Ishikawa (cell line): ENCODE data around the gene ANXA1.

Experiments
- CEBPB ChIP-seq: IDR thresholded peaks from 2 replicates; pipeline ENCODE4 v1.6.1; 2012
- CREB1 ChIP-seq: IDR thresholded peaks from 2 replicates; pipeline ENCODE4 v1.6.1; 2012; ENCODE audit warnings: low read depth
- EGR1 ChIP-seq: IDR thresholded peaks from 2 replicates; pipeline ENCODE4 v1.6.1; 2012
- EP300 ChIP-seq: IDR thresholded peaks from 2 replicates; pipeline ENCODE4 v1.6.1; 2012; ENCODE audit warnings: borderline replicate concordance
- FOXM1 ChIP-seq: IDR thresholded peaks from 2 replicates; pipeline ENCODE4 v1.6.1; 2012; ENCODE audit warnings: low read depth, borderline replicate concordance
- NFIC ChIP-seq: IDR thresholded peaks from 2 replicates; pipeline ENCODE4 v1.6.1; 2012
- RAD21 ChIP-seq: IDR thresholded peaks from 2 replicates; pipeline ENCODE4 v1.6.1; 2012; ENCODE audit warnings: low read depth
- TAF1 ChIP-seq: IDR thresholded peaks from 2 replicates; pipeline ENCODE4 v1.6.1; 2012; ENCODE audit warnings: low read depth, mild to moderate bottlenecking
- TCF12 ChIP-seq: IDR thresholded peaks from 2 replicates; pipeline ENCODE4 v1.6.1; 2012; ENCODE audit warnings: low read depth
- TEAD4 ChIP-seq: IDR thresholded peaks from 2 replicates; pipeline ENCODE4 v1.6.1; 2012
- YY1 ChIP-seq: IDR thresholded peaks from 2 replicates; pipeline ENCODE4 v1.6.1; 2012; ENCODE audit warnings: low read depth
- ZBTB7A ChIP-seq: IDR thresholded peaks from 2 replicates; pipeline ENCODE4 v1.6.1; 2012; ENCODE audit warnings: low read depth
- TF ChIP-seq, protein P1 (sequence below): IDR thresholded peaks from 2 replicates; pipeline ENCODE4 v1.6.1; 2012; ENCODE audit warnings: low read depth, mild to moderate bottlenecking
- TF ChIP-seq, protein P2 (sequence below): IDR thresholded peaks from 2 replicates; pipeline ENCODE4 v1.6.1; 2012
- TF ChIP-seq, protein P3 (sequence below): IDR thresholded peaks from 2 replicates; pipeline ENCODE4 v1.6.1; 2012

ANXA1 gene

DNA sequence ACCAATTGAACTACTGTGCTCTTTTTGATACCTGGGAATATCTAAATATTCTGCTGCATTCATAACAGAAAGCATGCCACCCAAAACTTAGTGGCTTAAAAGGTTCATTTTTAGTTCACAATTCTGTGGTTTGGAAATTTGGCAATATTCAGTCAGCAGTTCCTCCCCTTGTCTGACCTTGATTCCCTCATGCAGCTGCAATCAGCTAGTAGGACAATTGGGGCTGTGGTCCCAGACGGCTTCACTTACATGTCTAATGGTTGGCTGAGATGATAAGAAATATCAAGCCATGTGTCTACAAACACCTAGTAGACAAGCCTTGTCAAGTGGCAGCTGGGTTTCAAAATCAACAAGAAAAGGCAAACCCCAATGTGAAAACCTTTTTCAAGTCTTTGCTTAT lies 51.3 kb downstream of the ANXA1 start:
- TF ChIP-seq EP300 (no peak), RAD21 (no peak), FOXM1 (no peak), EGR1 (no peak), TEAD4 (no peak), ZBTB7A (no peak), TCF12 (no peak), TAF1 (no peak), NFIC (no peak), CEBPB (no peak), YY1 (no peak), CREB1 (no peak)
- TF ChIP-seq, protein P1, sequence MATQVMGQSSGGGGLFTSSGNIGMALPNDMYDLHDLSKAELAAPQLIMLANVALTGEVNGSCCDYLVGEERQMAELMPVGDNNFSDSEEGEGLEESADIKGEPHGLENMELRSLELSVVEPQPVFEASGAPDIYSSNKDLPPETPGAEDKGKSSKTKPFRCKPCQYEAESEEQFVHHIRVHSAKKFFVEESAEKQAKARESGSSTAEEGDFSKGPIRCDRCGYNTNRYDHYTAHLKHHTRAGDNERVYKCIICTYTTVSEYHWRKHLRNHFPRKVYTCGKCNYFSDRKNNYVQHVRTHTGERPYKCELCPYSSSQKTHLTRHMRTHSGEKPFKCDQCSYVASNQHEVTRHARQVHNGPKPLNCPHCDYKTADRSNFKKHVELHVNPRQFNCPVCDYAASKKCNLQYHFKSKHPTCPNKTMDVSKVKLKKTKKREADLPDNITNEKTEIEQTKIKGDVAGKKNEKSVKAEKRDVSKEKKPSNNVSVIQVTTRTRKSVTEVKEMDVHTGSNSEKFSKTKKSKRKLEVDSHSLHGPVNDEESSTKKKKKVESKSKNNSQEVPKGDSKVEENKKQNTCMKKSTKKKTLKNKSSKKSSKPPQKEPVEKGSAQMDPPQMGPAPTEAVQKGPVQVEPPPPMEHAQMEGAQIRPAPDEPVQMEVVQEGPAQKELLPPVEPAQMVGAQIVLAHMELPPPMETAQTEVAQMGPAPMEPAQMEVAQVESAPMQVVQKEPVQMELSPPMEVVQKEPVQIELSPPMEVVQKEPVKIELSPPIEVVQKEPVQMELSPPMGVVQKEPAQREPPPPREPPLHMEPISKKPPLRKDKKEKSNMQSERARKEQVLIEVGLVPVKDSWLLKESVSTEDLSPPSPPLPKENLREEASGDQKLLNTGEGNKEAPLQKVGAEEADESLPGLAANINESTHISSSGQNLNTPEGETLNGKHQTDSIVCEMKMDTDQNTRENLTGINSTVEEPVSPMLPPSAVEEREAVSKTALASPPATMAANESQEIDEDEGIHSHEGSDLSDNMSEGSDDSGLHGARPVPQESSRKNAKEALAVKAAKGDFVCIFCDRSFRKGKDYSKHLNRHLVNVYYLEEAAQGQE, result no peak
- TF ChIP-seq, protein P2, sequence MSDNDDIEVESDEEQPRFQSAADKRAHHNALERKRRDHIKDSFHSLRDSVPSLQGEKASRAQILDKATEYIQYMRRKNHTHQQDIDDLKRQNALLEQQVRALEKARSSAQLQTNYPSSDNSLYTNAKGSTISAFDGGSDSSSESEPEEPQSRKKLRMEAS, result no peak
- TF ChIP-seq, protein P3, sequence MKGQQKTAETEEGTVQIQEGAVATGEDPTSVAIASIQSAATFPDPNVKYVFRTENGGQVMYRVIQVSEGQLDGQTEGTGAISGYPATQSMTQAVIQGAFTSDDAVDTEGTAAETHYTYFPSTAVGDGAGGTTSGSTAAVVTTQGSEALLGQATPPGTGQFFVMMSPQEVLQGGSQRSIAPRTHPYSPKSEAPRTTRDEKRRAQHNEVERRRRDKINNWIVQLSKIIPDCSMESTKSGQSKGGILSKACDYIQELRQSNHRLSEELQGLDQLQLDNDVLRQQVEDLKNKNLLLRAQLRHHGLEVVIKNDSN, result no peak

DNA sequence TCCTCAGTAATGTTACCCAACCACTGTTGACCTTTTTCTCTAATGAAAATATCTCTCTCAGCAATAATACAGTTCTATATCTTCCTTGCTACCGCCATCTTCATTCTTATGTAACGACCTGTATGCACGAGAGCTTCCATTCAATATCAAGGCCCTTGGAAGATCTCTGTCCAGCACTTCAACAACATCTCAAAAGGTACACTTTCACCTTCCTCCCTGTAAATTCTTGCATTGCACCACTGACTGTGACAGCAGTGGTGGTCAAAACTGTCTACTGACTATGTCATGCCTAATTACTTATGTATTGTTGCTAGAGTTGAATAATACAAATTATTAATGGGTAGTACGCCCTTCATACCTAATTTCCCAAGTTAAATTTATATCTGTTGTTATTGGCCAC lies 53.3 kb downstream of the ANXA1 start:
- TF ChIP-seq TAF1, result no peak
- TF ChIP-seq, protein P1, result peak; percentile 63; the same call in 1 of the 2 replicates

DNA sequence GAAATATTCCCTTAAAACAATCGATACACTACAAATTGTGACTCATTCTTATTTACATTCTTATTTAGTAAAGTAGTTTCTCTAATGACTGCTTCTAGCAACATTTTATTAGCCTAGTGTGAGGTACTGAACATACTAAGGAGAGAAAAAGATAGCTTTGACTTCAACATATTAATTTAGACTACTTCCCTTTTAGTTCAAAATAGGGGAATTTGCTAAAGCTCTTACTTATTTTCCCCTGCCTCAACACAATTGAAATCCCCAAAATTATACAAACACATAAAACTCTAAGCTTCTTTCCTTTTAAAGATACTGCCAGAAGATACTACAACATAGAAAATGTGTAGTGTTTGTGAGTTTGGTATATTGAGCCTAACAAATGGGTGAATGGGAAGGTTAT lies 55.2 kb downstream of the ANXA1 start:
- TF ChIP-seq NFIC (no peak), CEBPB (no peak), CREB1 (no peak), FOXM1 (no peak), TAF1 (no peak), EGR1 (no peak)
- TF ChIP-seq, protein P1, result no peak

DNA sequence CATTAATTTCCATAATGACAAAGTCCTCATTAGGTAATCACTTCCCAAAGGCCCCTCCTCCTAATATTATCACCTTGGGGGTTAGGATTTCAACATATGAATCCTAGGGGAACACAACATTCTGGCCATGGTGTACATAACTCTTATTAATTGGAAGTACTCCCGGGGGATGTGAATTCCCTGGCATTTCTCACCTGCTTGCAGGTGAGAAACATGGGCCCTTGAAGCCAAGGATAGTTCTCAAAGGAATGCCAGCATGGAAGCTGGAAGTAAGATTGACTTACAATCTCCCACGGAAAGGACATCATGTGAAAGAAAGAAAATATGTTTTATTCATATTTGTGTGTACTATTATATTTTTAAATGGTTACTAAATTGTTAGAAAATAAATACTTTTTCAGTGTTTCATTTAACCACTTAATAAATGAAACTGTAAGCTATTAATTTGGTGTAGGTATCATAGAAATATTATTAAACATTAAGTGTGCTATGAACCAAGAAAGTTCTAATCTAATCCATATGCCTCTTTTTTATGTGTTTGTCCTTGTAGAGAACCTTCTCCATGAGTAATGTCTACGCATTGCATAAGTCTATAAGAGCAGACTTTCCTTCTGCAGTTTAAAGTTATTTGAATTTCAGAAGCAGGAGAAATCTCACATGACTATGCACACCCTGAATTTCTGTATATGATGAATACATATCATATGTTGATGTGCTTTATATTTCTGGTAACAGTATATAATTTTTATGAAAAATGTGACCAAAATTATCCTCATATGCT lies 59.4 kb downstream of the ANXA1 start:
- TF ChIP-seq NFIC (no peak), YY1 (no peak), CREB1 (no peak), FOXM1 (no peak), EP300 (no peak), ZBTB7A (no peak), CEBPB (no peak), EGR1 (no peak), RAD21 (no peak), TCF12 (no peak), TEAD4 (no peak)
- TF ChIP-seq, protein P2, result no peak
- TF ChIP-seq, protein P3, result no peak

DNA sequence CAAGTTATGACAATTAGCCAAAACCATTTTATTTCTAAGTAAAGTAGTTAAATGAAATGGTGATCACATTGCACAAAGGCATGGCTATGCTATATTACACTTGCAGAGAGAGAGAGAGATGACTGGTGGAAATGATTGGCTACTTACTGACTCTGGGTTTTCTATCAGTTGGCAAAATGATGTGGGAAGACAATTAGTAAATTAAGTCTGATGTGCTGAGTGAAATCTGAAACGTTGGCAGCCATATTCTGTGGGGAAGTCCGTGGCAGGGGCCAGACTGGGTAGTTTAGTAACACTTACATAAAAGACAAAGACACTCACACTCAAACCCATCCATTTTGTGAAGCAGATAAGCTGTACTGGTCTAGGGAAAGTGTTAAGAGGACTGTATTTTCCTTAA lies 61.6 kb downstream of the ANXA1 start:
- TF ChIP-seq TAF1 (no peak), FOXM1 (no peak), CEBPB (no peak), RAD21 (no peak), NFIC (no peak), EGR1 (no peak), ZBTB7A (no peak), TCF12 (no peak), EP300 (no peak), YY1 (no peak), TEAD4 (no peak), CREB1 (no peak)
- TF ChIP-seq, protein P1, result no peak
- TF ChIP-seq, protein P3, result no peak
- TF ChIP-seq, protein P2, result no peak
